NCI-H226 (cell line): ENCODE measurements around the gene GCNT2.
A peak's percentile ranks its signal among the peaks of the same experiment; 100 is the strongest.
"Not testable (repeated sequence)": the region's sequence is repeated elsewhere in the genome, so short reads cannot be mapped to it uniquely, and the experiment has no call there.

Experiments used
- DNase-seq: peaks from one replicate; pipeline ENCODE4 v3.0.0-alpha.2; 2015

GCNT2 gene

DNA sequence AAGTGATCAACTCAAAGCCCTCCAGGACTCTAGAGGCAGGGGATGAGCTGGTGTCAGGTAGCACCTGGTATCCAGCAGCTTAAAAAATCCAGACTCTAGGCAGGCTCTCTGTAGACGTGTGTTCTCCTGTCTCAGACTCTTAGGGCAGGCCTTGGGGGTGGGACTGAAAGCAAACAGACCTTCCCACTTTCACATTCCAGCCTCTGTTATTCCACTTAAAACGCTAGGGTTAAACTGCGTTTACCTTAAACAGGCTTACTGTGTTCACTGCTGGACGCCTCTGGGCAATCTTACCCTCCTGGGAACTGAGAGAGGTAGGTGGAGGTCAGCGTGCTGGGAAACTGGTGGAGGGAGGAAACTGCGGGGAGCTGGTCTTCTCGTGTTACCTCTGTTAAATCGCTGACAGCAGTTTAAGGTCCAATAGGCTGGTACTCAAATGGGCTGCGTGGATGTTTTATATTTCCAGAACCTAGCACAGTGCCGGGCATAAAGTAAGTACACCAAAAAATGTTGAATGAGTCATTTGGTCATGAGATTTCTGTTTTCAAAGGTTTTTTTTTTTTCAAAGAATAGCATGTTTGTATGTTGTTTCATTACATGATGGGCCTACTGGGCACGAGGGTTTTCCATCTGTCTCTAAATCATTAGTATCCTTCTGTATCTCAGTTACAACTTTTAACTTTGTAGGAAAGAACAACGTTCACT is at the start of gene GCNT2:
GCNT2 (plus strand) TSS at position 248 of the 705 bp plus-strand sequence. CDS start 7,561 bp downstream, outside the sequence.
- peak; percentile 93 for DNase-seq

DNA sequence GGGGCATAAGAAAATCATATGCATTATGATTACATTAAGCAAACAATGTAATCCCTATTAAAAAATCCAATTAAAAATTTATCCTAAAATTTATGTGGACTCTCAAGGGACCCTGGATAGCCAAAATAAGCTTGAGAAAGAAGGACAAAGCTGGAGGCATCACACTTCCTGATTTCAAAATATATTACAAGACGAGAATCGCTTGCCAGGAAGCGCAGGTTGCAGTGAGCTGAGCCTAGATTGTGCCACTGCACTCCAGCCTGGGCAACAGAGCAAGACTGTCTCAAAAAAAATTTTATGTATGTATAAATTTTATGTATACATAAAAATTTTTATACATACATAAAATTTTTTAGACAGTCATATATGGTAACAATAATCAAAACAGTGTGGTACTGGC is 48.5 kb upstream of the GCNT2 start:
- no peak for DNase-seq

GRCh38 chr6:10478187-10479040 is 42.7 kb upstream of the GCNT2 start:
- no peak for DNase-seq

- no peak for DNase-seq
Measured at GRCh38 chr6:10479939-10480700, 41.0 kb upstream of the GCNT2 start.

DNA sequence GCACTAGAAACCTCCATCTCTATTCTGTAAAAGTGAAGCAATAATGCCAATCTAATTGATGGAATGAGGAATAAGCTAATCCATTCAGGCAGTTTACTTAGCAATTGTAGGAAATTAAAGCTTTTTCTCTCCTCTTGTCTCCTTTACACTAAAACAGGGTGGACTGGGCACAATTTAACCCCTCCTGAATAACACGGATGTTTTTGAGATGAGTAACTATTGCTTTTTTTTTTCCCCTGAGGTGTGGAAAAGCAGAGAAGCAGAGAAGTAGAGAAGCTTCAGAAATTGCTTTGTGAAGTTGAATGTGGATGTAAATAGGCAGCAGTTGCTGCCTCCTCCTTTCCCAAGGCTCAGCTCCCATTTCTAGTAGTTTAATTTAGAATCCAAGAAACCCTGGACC is 40.0 kb upstream of the GCNT2 start:
- DNase-seq, result peak; percentile 35

DNA sequence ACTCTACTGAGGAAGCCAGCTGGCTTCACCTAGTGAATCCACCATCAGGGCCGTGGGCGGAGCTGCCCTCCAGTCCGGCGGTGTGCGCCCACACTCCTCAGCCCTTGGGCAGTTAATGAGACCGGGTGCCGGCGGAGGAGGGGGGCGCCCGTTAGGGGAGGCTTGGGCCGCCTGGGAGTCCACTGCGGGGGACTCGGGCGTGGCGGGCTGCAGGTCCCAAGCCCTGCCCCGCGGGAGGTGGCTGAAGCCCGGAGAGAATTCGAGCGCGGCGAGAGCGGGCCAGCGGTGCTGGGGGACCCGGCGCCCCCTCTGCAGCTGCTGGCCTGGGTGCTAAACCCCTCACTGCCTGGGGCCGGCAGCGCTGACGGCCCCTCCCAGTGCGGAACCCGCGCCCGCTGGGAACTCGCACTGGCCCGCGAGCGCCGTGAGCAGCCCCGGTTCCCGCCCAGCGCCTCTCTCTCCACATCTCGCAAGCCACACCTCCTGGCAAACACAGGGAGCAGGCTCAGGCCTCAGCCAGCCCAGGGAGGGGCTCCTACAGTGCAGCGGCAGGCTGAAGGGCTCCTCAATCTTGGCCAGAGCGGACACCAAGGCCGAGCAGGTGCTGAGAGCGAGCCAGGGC is 38.4 kb upstream of the GCNT2 start:
- DNase-seq, result no peak

GRCh38 chr6:10484912-10485311 is 36.2 kb upstream of the GCNT2 start:
- no peak for DNase-seq

DNA sequence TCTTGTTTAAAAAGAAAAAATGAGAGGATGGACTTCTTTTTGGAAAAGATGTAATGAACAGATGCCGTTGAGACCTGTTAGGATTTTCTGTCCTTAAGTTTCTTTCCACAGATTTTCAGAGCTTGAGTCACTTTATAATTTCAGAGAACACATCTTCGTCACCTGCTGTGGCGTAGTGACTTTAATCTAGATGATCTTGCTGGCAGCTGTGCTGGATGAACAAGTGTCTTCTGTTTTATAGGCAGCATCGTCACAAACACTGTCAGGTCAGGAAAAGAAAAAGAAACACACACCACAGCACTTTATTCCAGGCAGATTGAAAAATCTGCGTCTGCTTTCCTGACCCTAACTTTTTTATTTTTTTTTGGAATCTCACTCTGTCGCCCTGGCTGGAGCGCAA is 35.7 kb upstream of the GCNT2 start:
- DNase-seq, result no peak

DNA sequence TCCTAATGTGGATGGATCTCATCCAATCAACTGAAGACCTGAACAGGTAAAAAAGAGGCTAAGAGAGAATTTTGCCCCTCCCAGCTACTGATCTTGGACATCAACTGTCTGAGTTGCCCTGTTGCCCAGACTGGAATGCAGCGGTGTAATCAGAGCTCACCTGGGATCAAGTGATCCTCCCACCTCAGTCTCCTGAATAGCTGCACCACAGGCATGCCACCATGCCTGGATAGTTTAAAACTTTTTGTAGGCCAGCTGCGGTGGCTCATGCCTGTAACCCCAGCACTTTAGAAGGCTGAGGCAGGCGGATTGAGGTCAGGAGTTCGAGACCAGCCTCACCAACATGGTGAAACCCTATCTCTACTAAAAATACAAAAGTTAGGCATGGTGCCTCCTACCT is 34.9 kb upstream of the GCNT2 start:
- no peak for DNase-seq

DNA sequence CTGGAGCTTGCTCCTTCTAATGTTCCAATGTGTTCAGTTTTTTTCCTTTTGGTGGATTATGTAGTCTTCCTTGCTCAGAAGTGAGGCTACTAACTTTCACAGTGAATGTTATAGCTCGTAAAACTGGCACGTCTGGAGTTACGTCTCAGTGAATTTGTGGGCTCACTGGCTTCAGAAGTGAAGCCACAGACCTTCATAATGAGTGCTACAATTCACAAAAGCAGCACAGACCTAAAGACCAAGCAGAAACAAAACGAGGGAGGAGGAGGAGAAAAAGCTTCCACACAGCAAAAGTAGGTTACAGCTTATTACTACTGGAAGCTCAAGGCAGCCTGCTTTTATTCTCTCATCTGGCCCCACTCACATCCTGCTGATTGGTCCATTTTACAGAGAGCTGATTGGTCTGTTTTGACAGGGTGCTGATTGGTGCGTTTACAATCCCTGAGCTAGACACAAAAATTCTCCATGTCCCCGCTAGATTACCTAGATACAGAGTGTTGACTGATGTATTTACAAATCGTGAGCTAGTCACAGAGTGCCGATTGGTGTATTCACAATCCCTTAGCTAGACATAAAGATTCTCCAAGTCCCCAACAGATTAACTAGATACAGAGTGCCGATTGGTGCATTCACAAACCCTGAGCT is 34.1 kb upstream of the GCNT2 start:
- not testable (repeated sequence) for DNase-seq

DNA sequence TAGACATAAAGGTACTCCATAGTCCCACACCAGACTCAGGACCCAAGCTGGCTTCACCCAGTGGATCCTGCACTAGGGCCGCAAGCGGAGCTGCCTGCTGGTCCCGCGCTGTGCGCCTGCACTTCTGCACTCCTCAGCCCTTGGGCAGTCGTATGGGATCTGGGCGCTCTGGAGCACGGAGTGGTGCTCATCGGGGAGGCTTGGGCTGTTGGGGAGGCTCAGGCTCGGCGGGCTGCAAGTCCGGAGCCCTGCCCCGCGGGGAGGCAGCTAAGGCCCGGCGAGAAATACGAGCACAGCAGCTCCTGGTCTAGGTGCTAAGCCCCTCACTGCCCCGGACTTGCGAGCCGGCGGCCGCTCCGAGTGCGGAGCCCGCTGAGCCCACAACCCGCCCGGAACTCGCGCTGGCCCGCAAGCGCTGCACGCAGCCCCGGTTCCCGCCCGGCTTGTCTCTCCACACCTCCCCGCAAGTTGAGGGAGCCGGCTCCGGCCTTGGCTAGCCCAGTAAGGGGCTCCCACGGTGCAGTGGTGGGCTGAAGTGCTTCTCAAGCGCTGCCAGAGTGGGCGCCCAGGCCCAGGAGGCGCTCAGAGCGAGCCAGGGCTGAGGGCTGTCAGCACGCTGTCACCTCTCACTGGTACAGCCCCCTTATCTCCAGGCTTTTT is 33.4 kb upstream of the GCNT2 start:
- no peak for DNase-seq

DNA sequence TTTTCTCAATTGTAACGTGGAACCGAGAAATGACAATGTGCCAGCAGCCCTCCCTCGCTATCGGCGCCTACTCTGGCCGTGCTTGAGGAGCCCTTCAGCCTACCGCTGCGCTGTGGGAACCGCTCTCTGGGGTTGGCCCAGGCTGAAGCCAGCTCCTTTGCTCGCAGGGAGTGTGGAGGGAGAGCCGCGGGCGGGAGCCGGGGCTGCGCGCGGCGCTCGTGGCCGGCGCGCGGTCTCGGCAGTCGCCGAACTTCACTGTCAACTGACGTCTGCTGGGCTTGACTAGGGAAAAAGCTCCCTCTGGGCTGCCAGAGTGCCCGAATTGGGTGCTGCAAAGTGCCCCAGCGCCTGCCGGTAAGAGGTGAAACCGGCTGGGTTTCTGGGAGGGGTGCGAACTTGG is 29.7 kb upstream of the GCNT2 start:
- DNase-seq, result no peak

- not testable (repeated sequence) for DNase-seq
Measured at GRCh38 chr6:10491905-10492304, 29.2 kb upstream of the GCNT2 start.

DNA sequence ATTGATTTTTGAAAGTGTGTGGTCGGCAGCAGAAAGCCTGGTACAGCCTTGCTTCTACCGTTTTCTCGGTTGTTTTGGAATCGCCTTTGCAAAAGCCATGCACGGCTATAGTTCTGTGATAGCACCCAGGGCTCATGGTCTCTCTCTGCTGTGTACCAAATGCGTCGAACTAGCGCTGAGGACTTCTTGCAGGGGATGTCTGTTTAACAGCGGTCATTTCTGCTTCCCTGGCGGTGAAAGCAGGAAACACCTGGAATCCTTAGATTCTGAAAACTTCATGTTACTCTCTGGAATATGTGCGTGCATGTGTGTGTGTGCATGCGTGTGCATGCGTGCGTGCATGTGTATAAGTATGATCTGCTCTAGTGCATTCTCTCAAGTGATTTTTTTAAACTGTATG is 26.1 kb upstream of the GCNT2 start:
- DNase-seq, result no peak

DNA sequence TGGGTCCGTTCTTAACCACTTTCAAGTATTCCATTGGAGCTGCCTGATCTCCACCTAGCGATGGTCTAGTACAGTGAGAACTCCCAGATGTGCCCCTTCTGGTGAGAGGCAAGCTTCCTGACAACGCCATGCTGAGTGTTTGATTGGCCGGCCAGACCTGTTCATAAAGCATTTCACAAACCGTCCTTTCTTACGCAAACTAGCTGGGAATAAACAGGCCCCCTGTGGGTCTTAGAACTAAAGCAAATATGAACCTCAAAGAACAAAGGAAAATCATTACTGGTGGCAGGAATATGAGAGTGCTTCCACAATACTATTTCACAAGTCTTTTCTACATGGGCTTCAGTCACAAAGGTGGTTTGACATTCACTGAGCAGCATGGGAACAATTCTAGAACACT is 15.6 kb upstream of the GCNT2 start:
- no peak for DNase-seq

DNA sequence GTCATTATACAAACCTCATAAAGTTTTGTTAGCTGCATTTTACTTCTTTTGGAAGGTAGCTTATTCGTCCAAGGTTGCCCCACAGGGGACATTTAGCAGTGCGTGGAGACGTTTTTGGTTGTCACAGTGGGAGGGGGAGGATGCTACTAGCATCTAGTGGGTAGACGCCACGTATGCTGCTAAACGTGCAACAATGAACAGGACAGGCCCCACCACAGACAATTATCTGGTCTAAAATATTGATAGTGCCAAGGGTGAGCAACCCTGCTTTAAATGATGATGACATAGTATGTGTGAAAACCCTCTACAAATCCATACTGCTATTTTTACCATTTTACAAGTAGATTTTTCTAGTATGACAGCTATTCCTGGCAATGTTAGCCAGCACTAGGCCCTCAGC is 13.9 kb upstream of the GCNT2 start:
- DNase-seq, result no peak

DNA sequence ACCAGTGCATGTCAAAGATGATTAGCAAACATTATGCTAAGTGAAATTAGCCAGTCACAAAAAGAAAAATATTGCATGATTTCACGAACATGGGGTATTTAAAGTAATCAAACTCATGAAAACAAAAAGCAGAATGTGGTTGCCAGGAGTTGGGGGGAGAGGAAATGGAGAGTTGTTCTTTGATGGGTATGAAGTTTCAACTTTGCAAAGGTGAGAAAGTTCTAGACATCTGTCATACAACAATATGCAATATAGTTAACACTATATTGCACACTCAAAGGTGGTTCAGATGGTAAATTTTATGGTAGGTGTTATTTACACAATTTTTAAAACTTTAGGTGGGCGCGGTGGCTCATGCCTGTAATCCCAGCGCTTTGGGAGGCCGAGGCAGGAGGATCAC is 13.4 kb upstream of the GCNT2 start:
- DNase-seq, result no peak

GRCh38 chr6:10510592-10511367 is 10.4 kb upstream of the GCNT2 start:
- DNase-seq, result no peak

- DNase-seq, result peak; percentile 71
Measured at GRCh38 chr6:10511477-10511876, 9.7 kb upstream of the GCNT2 start.

DNA sequence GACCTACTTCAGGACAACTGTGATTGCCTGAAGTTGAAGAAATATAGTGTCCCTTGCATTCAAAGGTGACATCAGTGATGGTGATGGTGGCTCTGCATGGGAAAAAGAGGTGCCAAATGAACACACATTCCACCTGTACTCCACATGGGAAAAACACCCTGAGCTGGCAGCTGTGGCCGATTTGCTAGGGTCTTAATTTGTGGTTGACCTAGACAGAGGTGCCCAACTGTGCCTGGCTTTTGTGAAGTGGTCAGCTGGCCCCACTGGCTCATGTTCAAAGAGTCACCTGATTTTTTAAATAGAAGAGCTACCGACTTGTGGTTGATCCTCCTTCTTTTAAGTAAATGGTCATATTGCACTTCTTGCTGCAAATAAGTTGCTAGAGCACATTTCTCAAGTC is 7.6 kb upstream of the GCNT2 start:
- DNase-seq, result no peak
